HCT116 (cell line): ENCODE data around the gene ZBTB47. TPM values are rescaled to one million over a fixed set of nuclear protein-coding genes. Genes with fewer than 3 reads are reported as not detected.

ENCODE experiments used
- ATAC-seq: fragments of 200-7000 bp; cut with Tn5 transposase; 2 replicates; pipeline ENCODE4 v1.9.1; 2020; ENCODE audit warnings: mild to moderate bottlenecking, moderate library complexity
- BruUV-seq: library from RNA; stranded (reverse); fragments of 400-500 nt; replicated peaks from 2 replicates; lab custom pipeline; 2021; lab: Mats Ljungman, UMichigan
- CTCF ChIA-PET: fragments of 300-600 bp; sonication (Branson Sonifier 250); formaldehyde crosslinking; loops from one replicate; lab custom pipeline; 2021; ENCODE audit warnings: antibody characterized with exemption; lab: Charles Lee
- POLR2A ChIA-PET: fragments of 300-600, 350-600 bp; sonication (Branson Sonifier 250); formaldehyde crosslinking; loops from one replicate; lab custom pipeline; 2021; ENCODE audit warnings: antibody characterized with exemption; lab: Charles Lee
- RAD21 ChIA-PET, 2 experiments: fragments of 300-600 bp; sonication (Branson Sonifier 250); formaldehyde crosslinking; loops; one replicate each; lab custom pipeline; 2023; ENCODE audit warnings: low total read pairs in 2 of 2; ENCODE audit not compliant: uncharacterized antibody in 2 of 2, unreplicated experiment in 2 of 2, low non-redundant PET in 1 of 2; lab: Charles Lee
- DNase-seq: peaks from one replicate; pipeline ENCODE4 v3.0.0-alpha.2; 2010; ENCODE audit warnings: low read depth, low spot score
- H2AFZ ChIP-seq: fragments of 200-600 bp; shearing (Covaris generic), sonication (generic); 2 replicates; pipeline ENCODE4 v1.6.1; 2017; ENCODE audit warnings: low read depth, mixed run types, mixed read lengths, antibody characterized with exemption, low read length; ENCODE audit not compliant: poor library complexity, severe bottlenecking
- H3K27ac ChIP-seq: 2 replicates; pipeline ENCODE4 v1.5.1; 2012; ENCODE audit warnings: low read depth, low read length
- H3K27me3 ChIP-seq: fragments of 200-600 bp; sonication (generic); 2 replicates; pipeline ENCODE4 v1.6.1; 2016; ENCODE audit warnings: mixed run types, low read length, mixed read lengths; ENCODE audit not compliant: insufficient read depth
- H3K36me3 ChIP-seq, 2 experiments: fragments of 200-500 bp in 1 of 2; fragments of 200-600 bp in 1 of 2; sonication (Bioruptor generic) in 1 of 2; sonication (generic) in 1 of 2; 2 replicates each; pipeline versions ENCODE4 v1.5.1 to v1.6.1; 2014 to 2016; ENCODE audit warnings: low read length in 2 of 2, inconsistent platforms in 1 of 2, mixed read lengths in 1 of 2, mixed run types in 1 of 2; ENCODE audit not compliant: insufficient read depth in 2 of 2, control insufficient read depth in 1 of 2
- H3K4me1 ChIP-seq, 2 experiments: fragments of 200-600 bp in 1 of 2; sonication (generic) in 1 of 2; 2 replicates each; pipeline versions ENCODE4 v1.5.1 to v1.6.1; 2012 to 2017; ENCODE audit warnings: low read length in 2 of 2, inconsistent platforms in 1 of 2, mild to moderate bottlenecking in 1 of 2, mixed read lengths in 1 of 2, mixed run types in 1 of 2, moderate library complexity in 1 of 2; ENCODE audit not compliant: insufficient read depth in 2 of 2, control insufficient read depth in 1 of 2
- H3K4me2 ChIP-seq: fragments of 200-600 bp; sonication (generic); 2 replicates; pipeline ENCODE4 v1.6.1; 2017; ENCODE audit warnings: mixed run types, low read length, mixed read lengths
- H3K4me3 ChIP-seq, 2 experiments: fragments of 200-600 bp in 1 of 2; sonication (generic) in 1 of 2; replicated peaks in 1 of 2; 2 replicates each; pipeline ENCODE4 v1.5.1; 2011 to 2016; ENCODE audit warnings: low read length in 2 of 2, control low read depth in 1 of 2, low read depth in 1 of 2, mild to moderate bottlenecking in 1 of 2, mixed read lengths in 1 of 2, mixed run types in 1 of 2
- H3K79me2 ChIP-seq: fragments of 200-600 bp; sonication (generic); 2 replicates; pipeline ENCODE4 v1.6.1; 2017; ENCODE audit warnings: mild to moderate bottlenecking, mixed run types, low read length, moderate library complexity, mixed read lengths; ENCODE audit not compliant: insufficient read depth
- H3K9ac ChIP-seq: fragments of 200-600 bp; sonication (generic); 2 replicates; pipeline ENCODE4 v1.6.1; 2016; ENCODE audit warnings: low read length, mixed read lengths
- H3K9me2 ChIP-seq: fragments of 200-600 bp; sonication (generic), shearing (Covaris generic); 2 replicates; pipeline ENCODE4 v1.6.1; 2017; ENCODE audit warnings: mixed run types, mild to moderate bottlenecking, moderate library complexity; ENCODE audit not compliant: insufficient read depth
- H3K9me3 ChIP-seq, 2 experiments: fragments of 200-500 bp in 1 of 2; fragments of 200-600 bp in 1 of 2; sonication (Bioruptor generic) in 1 of 2; sonication (generic) in 1 of 2; 2 replicates each; pipeline ENCODE4 v1.6.1; 2014 to 2017; ENCODE audit warnings: low read length in 2 of 2, mixed read lengths in 2 of 2, inconsistent platforms in 1 of 2, low read depth in 1 of 2, mild to moderate bottlenecking in 1 of 2, mixed run types in 1 of 2, moderate library complexity in 1 of 2; ENCODE audit not compliant: control insufficient read depth in 1 of 2, insufficient read depth in 1 of 2
- H4K20me1 ChIP-seq: fragments of 200-600 bp; sonication (generic), shearing (Covaris generic); 2 replicates; pipeline ENCODE4 v1.6.1; 2017; ENCODE audit warnings: mixed run types, mild to moderate bottlenecking, moderate library complexity; ENCODE audit not compliant: insufficient read depth
- CBX3 ChIP-seq: IDR thresholded peaks from 2 replicates; pipeline ENCODE4 v1.6.1; 2012; ENCODE audit warnings: low read depth
- ELF1 ChIP-seq: IDR thresholded peaks from 2 replicates; pipeline ENCODE4 v1.6.1; 2012; ENCODE audit warnings: low read depth, borderline replicate concordance
- EZH2phosphoT487 ChIP-seq: fragments of 200-600 bp; IDR thresholded peaks from 2 replicates; pipeline ENCODE4 v1.6.1; 2018; ENCODE audit warnings: antibody characterized with exemption, borderline replicate concordance
- FOSL1 ChIP-seq: IDR thresholded peaks from 2 replicates; pipeline ENCODE4 v1.6.1; 2012; ENCODE audit warnings: low read depth
- MAX ChIP-seq: IDR thresholded peaks from 2 replicates; pipeline ENCODE4 v1.6.1; 2012
- POLR2A ChIP-seq: IDR thresholded peaks from 2 replicates; pipeline ENCODE4 v1.7.0; 2011; ENCODE audit warnings: borderline replicate concordance; ENCODE audit not compliant: insufficient read depth, insufficient read length; ENCODE audit errors: extremely low read depth
- SP1 ChIP-seq: IDR thresholded peaks from 2 replicates; pipeline ENCODE4 v1.6.1; 2012; ENCODE audit warnings: low read depth
- ZNF274 ChIP-seq: fragments of 200-500 bp; sonication (Bioruptor generic); IDR thresholded peaks from 2 replicates; pipeline ENCODE4 v1.6.1; 2014; ENCODE audit warnings: mild to moderate bottlenecking, low read depth, low read length, inconsistent platforms
- intact Hi-C: fragments of 100-400 bp; cut with micrococcal nuclease; formaldehyde crosslinking; loops from 2 replicates; pipeline ENCODE4 v1.10.0; 2022
- total RNA-seq: library from RNA; stranded (reverse); gene quantifications from one replicate; pipeline ENCODE4 v1.2.1, GENCODE V29; 2021; ENCODE audit not compliant: unreplicated experiment
- TF ChIP-seq, protein P1 (sequence below): IDR thresholded peaks from 2 replicates; pipeline ENCODE4 v1.6.1; 2012

ZBTB47 gene
- total RNA-seq, 1 experiment from 2014 or later: 6.3 TPM

DNA sequence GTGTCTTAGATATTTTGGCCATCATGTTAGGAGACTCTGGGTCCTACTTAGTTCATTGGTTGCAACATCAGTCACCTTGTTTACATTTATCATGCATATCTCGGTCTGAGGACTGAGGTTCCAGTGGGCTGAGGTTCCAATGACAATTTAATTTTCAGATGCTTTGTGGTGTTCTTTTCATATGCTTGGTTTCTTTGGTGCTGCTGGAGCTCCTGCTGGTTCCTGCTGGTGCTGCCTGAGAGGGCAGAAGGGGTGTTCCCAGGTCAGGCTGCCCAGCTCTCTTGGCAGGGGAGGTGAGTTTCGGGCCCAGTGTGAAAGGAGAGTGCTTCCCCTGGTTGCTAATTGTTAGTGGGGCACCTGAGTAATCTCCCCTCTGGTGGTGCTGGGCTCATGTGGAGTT lies 24.9 kb downstream of the ZBTB47 start (continued):
- no peak for TF ChIP-seq SP1
- TF ChIP-seq FOSL1: no peak
- no peak for TF ChIP-seq MAX

DNA sequence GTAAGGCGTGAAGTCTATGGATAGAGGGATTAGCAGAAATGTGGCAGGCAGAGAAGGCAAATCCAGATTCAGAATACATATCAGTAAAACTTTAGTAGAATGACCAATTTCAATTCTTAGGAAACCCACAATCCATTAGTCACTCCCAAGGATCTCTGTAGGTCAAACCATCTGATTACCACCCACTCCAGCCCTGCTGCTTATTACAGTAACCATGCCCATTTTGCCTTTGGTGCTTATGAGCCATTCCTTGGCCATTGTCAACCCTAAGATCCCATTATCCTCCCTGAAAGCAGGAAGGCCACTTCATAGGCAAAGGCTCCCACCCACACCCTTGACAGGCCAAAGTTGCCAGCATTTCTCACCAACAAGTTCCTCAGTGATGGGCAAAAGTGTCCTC lies 26.8 kb downstream of the ZBTB47 start:
- ChIA-PET RAD21 (no interaction called here), CTCF (no interaction called here), POLR2A (no interaction called here)
- intact Hi-C loops: no loop called here
- DNase-seq (no peak), ATAC-seq (no peak)
- Histone ChIP-seq H3K9me3 (peaks cover 0 to 10% of the 10 kb centered on the region in 2 experiments; a peak in 1 of 4 replicates), H3K4me3 (no peak overlapping the region), H3K27ac (no peak overlapping the region), H3K36me3 (no peaks in the 10 kb centered on the region), H3K27me3 (no peaks in the 10 kb centered on the region), H3K4me2 (no peak overlapping the region), H3K9ac (no peak overlapping the region), H3K79me2 (no peaks in the 10 kb centered on the region), H3K9me2 (no peaks in the 10 kb centered on the region), H3K4me1 (peaks cover 3 to 23% of the 10 kb centered on the region in 2 experiments; a peak in 3 of 4 replicates), H4K20me1 (no peaks in the 10 kb centered on the region), H2AFZ (no peak overlapping the region)
- TF ChIP-seq EZH2phosphoT487 (no peak), ELF1 (no peak)
- TF ChIP-seq, protein P1, sequence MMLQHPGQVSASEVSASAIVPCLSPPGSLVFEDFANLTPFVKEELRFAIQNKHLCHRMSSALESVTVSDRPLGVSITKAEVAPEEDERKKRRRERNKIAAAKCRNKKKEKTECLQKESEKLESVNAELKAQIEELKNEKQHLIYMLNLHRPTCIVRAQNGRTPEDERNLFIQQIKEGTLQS: no peak
- no TSS peak for BruUV-seq

DNA sequence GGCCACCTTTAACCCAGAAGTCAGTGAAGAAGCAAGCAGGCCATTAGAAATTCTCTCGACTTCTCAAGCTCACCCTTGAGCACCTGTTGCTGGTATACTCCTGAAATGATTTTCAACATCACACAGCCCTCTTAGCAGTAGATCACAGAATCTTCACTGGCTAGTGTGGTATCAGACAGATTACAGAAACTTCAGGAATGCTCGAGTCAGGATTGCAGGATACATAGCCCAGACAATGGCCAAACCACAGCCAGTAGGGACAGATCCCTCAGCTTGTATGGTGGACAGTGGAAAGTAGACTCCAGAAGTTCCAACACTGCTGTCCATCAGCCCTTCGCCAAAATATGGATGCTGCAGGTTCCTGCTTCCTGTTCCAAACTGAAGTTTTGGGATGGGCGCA lies 27.3 kb downstream of the ZBTB47 start:
- ATAC-seq (no peak), DNase-seq (no peak)
- POLR2A ChIA-PET: no interaction called here
- H3K27me3 ChIP-seq: no peaks in the 10 kb centered on the region
- no peaks in the 10 kb centered on the region for H3K9me2 ChIP-seq
- H3K9ac ChIP-seq: no peak overlapping the region
- CTCF ChIA-PET: no interaction called here
- H4K20me1 ChIP-seq: no peaks in the 10 kb centered on the region
- no TSS peak for BruUV-seq
- intact Hi-C loops: no loop called here
- H3K9me3 ChIP-seq: peaks cover 0 to 8% of the 10 kb centered on the region in 2 experiments; a peak in 1 of 4 replicates
- no peak for TF ChIP-seq ZNF274
- TF ChIP-seq ELF1: no peak
- TF ChIP-seq POLR2A: no peak
- no peak for TF ChIP-seq FOSL1
- TF ChIP-seq CBX3: no peak
- TF ChIP-seq, all 23 proteins: peak for 0
- Histone ChIP-seq H3K4me1 (peaks cover 3 to 23% of the 10 kb centered on the region in 2 experiments; a peak in 3 of 4 replicates), H3K79me2 (no peaks in the 10 kb centered on the region), H3K4me2 (no peak overlapping the region), H3K36me3 (no peaks in the 10 kb centered on the region), H3K27ac (no peak overlapping the region), H3K4me3 (no peak overlapping the region), H2AFZ (no peak overlapping the region)
- RAD21 ChIA-PET: no interaction called here
